Right ventricle myocardium superior (tissue), 1 donor: ENCODE measurements around the gene SDCCAG8. TPM values are rescaled to one million over a fixed set of nuclear protein-coding genes. Genes with fewer than 3 reads are reported as not detected.

Experiments
- ATAC-seq: fragments of 200-7000 bp; cut with Tn5 transposase; one replicate; pipeline ENCODE4 v1.9.1; 2020; ENCODE audit warnings: mild to moderate bottlenecking; ENCODE audit not compliant: poor library complexity
- DNase-seq: peaks from one replicate; pipeline ENCODE4 v3.0.0-alpha.2; 2020
- intact Hi-C: fragments of 100-400 bp; cut with DNase I; formaldehyde crosslinking; loops from one replicate; pipeline ENCODE4 v1.11.2; 2022
- total RNA-seq: library from RNA; stranded (reverse); fragmentation: NEBNext Ultra II Directional; extraction: Animal tissue kit (Norgen Biotek cat#: 25700); gene quantifications from one replicate; pipeline ENCODE4 v1.2.1, GENCODE V29; 2021
- donor health status: DM: no; HTN: yes; CAD: no; lungs with severe emphysema.

Gene SDCCAG8
- total RNA-seq, 1 donor from 2014 or later, result 16.5 TPM

DNA sequence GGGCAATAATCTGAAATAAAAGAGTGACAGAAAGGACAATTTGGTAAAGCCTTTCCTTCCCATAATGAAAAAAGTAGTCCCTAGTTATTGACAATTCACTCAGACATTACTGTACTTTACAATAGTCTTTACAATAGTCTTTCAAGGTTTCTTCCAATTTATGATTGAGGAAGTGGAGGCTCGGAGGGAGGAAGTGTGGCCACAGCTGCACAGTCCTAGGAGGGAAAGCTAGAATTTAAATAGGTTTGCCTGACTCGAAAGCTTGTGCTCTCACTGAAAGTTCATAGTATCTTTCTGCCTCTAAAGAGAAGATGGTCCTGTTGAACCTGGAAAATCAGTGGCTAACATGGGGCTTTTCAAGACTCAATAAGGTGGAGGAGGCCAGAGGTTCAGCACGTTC, 203.2 kb downstream of the SDCCAG8 start:
- ATAC-seq (no peak), DNase-seq (no peak)
- intact Hi-C loops, result no loop called here

DNA sequence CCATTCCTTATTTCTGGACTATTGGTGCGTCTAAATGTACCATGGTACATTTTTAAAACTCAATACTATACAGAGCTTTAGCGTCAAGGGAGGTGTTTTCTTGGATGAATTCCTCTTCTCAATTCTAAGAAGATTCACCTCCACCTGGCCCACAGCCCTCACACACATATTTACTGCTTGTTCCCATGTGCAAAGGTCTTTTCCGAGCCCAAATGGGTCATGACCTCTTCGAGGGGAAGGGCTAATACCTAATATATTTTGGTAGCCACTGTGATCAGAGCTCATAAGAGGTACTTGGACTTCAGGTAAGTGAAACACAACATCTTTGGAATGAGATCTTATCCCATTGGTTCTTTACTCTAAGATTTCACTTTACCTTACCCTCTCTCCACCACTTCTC, 205.9 kb downstream of the SDCCAG8 start:
- intact Hi-C loops, result no loop called here
- DNase-seq (no peak), ATAC-seq (no peak)

DNA sequence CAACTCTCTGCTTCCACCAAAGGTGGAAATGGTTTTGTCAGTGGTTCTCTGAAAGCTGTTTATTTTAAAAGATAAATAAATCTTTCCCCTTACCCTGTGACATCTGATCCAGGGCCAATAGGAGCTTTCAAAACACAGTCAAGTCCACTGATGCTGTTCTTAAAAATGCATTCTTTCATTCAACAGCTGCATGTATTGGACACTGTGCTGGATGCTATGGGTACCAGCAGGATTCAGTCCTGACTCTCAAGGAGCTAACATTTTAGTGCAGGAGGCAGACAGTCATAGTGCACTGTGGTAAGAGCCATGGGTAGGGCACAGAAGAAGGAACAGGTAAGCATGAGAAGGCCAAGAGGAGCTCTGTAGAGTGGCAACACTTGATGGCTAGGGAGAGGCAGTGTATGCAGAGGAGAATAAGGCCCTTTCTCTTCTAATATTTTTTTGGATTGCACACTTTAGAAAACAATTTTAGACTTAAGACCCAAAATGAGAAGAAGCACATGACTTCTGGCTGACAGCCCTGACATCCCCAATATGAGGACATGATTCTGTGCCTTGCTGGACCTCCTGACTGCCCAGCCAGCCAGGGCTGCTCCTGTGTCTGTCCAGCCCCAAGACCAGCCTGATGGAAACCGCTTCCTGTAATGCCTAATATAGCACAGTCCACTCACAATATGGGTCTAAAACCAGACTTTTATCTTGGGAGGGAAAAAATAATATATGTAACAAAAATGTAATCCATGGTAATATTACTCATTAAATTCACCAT, 207.3 kb downstream of the SDCCAG8 start:
- ATAC-seq, result no peak
- intact Hi-C loops, result no loop called here
- no peak for DNase-seq

DNA sequence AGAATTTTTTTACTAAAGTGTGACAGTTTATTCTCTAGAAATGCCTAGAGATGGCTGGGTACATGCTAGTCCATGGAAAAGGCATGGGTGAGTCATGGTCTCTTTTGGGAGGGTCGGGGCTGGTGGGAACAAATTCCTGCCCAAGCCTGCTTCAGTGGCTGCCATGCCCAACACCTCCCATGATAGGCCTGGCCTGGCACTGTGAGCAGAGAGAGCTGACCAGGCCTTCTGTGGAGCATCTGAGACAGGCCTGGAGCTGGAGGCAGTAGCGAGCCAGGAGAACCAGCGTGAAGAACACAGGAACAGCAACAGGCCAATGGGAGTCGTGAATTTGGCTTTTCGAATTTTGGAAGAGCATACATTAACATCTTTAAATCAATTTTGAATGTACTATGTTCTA, 209.2 kb downstream of the SDCCAG8 start:
- no peak for DNase-seq
- intact Hi-C loops, result no loop called here

DNA sequence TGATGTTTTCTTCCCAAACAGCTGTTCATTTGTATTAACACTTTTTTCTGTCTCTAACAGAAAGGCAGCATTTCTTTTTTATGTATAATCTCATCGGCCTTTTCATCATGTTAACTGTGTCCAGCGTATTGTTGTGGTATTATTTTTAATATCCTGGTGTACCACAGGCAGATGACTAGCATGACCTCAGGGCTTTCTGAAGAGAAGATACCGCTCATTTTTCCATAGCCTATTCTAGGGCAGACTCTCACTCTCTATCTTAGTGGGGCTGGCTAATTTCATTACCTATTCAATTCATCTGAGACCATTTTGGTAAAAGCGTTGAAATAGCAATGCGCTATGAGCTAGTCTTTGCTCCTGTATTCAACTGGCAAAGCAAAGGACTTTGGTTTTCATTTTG, 209.9 kb downstream of the SDCCAG8 start:
- intact Hi-C loops, result no loop called here
- DNase-seq (no peak), ATAC-seq (no peak)

More for the DNA sequence above, 209.2 kb downstream of the SDCCAG8 start:
- ATAC-seq, result no peak

DNA sequence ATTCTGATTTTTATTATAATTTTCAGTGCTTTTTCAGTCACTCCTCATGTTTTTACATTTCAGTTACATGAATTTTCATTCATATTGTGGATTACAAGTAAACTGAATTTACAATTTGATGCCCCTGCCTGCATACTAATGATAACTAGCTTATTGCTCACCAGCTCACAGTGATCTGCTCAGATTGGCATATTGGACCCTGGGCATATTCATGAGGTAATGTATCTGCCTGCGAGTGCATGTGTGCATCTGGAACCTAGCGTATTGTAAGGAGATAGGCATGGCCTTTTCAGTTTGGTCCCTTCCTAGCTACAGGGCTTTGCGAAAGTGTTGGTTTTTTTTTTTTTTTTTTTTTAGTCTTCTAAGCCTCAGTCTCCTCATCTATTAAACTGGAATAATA, 213.7 kb downstream of the SDCCAG8 start:
- intact Hi-C loops, result no loop called here
- DNase-seq, result no peak
- no peak for ATAC-seq

DNA sequence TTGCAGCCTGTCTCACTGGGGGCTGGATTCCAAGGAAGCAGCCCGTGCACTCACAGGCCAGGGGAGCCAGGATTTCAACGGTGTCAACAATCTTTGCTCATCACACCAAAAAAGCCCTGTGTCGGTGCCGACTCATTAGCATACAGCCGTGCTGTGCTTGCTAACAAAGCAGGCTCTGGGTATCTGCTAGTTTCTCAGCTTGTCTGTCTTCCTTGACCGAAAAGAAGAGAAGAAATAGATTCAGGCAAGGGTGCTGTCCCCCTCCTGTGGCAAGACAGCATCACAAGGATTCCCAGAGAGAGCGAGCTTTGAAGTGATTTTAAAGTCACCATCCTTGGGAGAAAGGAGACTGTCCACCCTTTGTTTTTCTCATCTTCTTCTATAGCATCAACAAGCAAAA, 214.7 kb downstream of the SDCCAG8 start:
- ATAC-seq (no peak), DNase-seq (no peak)
- intact Hi-C loops, result no loop called here

DNA sequence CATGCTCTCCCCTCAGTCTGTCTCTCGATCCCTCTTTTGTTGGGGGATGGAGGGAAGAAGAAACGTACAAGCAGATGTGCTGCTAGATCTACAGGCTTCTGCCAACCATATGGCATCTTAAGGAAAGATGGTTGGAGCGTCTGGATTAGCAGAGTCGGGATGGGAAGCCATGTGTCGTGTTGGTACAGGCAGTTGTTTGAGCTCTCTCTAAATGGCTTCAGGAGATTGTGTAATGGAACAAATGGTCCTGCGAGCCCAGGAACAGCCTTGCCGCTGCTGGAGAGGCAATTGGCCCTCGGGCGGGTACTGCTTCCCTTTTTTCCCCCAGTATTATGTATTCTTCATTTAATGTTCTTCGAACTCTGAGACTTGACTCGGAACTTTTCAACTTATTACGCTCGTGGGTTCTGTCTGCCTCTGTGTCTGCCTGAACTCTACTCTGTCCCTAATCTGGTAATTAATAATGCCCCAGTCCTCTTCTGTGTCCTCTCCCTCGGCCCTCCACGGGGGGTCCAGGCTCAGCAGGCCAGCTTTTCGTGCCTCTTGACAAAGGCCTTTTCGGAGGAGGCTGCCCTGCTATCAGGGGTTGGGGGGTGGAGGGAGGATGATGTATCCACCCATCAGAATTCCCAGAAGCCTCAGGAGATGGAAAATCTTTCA, 215.3 kb downstream of the SDCCAG8 start:
- intact Hi-C loops, result no loop called here
- peak; percentile 49 for DNase-seq
- peak; percentile 59 for ATAC-seq

DNA sequence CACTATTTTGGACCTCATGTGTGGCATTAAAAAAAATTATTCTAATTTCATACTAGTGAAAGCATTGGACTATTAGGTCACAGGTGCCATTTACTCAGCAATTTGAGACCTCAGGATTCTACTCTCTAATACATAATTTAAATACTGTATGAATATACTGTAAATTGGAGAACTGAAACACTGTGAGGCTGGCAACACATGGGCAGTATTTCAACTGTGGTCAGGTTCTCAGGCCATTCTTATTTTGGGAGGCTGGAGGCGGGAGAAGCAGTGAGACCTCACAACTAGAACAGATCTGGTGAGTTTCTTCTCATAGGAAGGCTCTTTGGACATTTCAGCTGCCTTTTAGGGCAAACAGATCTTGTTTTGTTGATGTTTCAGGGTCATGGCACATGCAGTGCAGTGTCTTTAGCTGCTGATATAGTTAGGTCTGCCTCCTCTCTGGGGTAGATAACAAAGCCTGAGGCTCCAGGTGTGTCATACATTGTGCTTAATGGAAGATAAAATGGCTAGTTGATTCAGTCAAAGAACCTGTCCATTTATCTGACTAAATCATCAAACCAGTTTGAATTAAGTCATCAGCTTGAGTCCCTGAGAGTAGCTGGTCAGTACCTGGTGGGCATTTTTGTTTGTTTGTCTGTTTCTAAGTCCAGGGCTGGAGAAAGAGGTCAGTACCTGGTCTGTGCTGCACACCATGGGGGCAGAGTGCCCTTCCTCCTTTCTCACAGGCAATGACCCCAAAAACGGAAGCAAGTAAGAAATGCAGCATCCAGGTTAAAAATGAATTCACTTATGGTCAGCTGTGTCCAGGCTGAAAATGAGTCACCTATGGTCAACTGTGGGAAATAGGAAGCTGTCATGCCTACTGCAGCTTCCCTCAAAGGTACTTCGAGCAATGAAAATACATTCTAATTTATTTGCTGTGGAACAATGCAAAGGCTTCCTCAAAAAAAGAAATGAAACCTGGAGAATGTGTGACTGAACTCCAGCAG, 216.2 kb downstream of the SDCCAG8 start:
- DNase-seq (no peak), ATAC-seq (no peak)
- intact Hi-C loops, result no loop called here

DNA sequence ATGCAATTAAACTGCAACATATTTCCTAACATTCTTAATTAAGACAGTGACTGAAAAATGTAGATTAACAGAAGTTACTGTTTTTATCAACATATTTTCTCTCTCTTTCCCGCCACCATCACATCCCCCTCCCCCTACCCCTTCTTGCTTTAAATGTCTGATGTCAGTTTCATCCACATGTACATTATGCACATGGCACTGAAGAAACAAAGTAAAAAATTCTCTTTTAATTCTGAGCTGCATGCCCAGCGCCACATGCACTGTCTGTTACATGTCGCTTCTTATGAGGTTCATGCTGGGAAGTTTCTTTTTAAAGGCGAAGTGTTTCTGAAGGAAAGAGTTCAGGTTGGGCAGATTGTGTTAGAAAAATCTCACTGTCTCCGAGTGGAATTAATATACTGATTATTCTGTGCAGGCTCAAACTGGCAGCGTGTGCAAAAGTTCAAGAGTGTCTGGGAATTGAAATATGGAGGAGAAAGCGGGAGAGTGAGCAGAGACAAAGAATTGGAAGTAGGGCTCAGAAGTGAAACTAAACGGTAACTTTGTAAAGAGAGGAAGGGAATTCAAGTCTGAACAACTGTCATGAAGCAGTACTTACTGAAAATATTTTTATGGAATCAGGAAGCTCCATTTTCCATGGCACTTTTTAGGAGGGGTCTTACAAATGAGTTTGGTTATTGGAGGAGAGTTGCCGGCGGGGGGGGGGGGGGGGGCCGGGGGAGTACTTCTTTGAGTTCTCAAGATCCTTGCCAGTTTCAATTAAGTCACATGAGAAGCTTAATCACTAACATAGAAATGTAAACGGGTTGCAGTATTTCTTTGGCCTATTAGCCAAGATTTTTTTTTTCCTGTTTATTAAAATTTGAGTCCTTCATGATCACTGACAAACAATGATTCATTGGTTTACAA, 217.6 kb downstream of the SDCCAG8 start:
- intact Hi-C loops, result no loop called here
- peak; percentile 40 for ATAC-seq
- DNase-seq, result no peak

DNA sequence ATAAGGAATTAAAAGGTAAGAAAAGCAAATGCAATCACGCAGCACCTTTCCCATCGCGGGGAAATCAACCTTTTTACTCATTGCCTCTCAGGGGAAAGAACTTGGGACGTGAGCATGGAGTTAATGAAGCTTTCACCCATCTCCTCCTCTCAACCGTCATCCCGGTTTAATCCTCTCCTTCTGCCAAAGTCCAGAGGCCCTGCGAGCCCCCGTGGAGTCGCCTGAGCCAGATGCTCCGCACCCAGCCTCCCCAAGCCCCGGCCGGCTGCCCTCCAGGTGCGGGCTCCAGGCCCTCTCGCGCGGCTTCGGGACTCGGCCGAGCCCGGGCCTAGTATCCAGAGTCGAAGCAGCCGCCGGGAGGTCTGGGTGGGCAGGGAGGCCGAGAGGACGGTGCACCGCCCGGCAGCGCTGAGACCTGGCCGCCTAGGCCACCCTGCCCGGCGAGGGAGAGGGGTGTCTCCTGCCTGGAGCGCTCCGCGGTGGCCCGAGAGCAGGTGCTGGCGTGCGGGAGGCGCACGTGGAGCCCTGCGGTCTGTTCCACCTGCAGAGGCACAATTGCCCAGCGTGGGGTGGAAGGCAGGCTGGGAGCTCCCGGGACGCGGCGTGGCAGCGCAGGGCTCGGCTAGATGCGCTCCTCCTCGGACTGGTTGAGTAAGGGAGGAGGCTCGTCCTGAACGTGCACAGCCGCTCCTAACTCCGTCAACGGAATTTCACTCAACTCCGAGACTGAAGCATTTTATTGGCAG, 218.5 kb downstream of the SDCCAG8 start:
- DNase-seq, result no peak
- intact Hi-C loops, result no loop called here
- no peak for ATAC-seq

DNA sequence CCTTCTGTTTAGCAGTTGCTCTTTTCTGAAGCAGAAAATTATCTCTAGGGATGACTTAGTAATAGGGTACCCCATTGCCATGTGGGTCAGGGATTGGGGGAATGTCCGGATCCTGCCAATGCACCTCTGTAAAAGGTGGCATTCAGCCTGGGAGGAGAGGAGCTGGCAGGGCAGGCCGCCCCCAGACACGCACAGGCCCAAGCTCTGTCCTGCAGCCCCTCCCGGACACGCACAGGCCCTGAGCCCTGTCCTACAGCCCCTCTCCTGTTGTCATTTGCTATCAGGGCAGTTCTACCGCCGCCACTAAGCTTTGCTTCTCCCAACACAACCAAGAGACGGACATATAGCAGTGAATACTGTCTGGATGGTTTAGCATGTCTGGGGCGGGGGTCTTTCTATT, 219.1 kb downstream of the SDCCAG8 start:
- ATAC-seq, result no peak
- intact Hi-C loops, result no loop called here

DNA sequence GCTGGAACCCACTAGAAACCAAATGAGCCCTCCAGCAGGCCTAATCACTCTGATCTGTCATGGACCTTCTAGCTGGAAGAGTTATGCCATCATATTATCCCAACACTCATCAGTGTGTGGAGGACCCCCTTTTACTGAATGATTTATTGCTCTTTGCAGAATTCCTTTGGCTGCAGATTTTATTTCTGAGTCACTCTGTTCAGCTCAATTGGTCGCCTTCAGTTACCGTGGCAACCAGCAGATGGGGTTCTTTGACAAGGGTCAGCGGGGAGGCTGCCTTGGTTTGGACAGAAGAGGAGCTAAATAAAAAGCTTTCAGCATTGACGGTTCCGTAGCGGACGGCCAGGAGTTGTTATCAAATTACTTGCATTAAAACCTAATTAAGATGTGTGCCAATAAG, 220.1 kb downstream of the SDCCAG8 start:
- ATAC-seq (no peak), DNase-seq (no peak)
- intact Hi-C loops, result no loop called here

More for the DNA sequence above, 219.1 kb downstream of the SDCCAG8 start:
- DNase-seq, result no peak

DNA sequence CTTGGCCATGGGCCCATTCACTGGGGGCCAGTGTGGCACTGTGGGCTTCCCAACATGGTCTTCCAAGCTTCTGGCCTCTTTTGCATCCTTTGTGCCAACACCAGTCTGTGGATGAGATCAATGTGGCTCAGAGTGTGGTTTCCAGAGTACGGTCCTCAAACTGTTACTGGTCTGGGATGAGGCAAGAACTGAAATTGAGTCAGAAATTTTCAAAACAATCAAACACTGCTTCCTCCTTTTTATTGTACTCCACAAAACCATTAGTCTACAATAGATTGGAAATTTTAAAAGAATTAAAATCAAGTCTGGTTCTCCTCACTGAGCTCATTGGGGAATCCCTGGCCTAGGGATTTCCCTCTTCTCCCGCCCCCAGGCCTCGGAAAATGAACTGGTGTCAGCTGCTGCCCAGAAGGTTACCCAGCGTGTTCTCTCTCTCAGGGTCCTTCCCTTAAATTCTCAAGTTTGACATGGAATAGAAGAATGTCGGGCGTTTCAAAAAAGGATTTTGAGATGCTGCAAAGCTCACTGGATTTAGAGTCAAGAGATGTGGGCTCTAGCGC, 222.0 kb downstream of the SDCCAG8 start:
- no peak for ATAC-seq
- no peak for DNase-seq
- intact Hi-C loops, result no loop called here

DNA sequence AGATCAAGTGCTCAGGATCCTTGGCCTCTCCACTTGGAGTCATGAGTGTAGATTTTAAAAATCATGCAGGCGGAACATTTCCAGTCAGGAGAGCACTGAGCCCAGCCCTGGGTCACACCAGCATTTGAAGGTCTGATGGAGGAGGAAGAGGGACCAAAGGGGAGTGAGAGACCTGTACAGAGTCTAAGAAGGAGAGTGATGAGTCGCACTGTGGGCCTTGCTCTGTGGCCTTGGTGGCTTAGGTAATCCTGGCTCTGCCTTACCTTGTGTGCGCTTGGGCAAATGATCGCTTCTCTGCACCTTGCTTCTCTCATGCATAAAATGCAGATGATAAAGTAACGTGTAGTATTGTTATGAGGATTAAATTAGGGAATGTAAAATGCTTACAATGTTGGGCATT, 225.3 kb downstream of the SDCCAG8 start:
- no peak for ATAC-seq
- intact Hi-C loops, result no loop called here
- no peak for DNase-seq

DNA sequence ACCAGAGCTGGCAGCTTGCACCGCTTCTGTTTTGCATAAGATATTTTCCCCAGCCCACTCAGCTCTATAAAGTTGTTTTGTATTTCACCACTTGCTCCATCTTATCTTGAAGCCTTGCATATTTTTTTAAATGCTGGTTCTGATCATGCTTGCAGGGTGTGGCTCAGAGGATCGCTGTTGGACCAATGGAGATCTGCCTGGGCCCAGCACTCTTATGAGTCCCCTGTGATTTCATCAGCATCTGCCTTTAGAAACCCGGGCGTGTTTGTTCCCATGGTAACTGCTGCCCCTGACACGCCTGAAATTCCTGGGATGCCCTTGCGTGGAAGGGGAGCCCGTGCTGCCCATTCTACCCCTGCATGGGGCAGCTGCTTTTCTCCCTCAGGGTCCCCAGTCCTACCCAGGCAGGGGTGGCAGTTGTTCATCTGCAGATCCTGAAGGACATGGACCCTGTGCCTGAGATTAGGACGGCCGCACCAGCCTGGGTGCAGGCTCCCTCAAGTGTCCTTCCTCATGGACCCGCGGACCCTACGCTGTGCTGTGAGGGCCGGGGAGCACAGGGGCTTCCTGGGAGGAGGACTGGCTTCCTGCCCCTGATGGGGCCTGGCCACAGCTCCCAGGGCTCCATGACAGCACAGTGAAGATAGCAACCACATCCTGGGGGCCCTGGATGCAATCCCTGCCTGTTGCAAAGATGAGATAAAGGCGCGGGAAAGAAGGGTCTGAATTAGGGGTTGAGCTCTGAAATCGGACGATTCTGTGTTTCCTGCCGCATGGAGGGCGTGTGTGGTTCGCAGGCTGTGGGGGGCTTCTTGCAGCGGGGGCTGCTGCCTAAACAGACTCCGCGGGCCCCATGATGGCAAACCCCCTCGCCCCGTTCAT, 226.5 kb downstream of the SDCCAG8 start:
- peak; percentile 67 for ATAC-seq
- intact Hi-C loops, result no loop called here
- no peak for DNase-seq
